ENCODE results near the gene MOXD1.
A peak's percentile ranks its signal among the peaks of the same experiment; 100 is the strongest.
"Not testable (repeated sequence)": the region's sequence is repeated elsewhere in the genome, so short reads cannot be mapped to it uniquely, and the experiment has no call there.

MOXD1 gene

GRCh38 chr6:132279592-132280139, 121.6 kb downstream of the MOXD1 start:
- peak; percentile 72 for DNase-seq

GRCh38 chr6:132275066-132275970, 126.0 kb downstream of the MOXD1 start:
- no peak for DNase-seq

GRCh38 chr6:132272776-132273175, 128.5 kb downstream of the MOXD1 start:
- no peak for DNase-seq

GRCh38 chr6:132270726-132271402, 130.4 kb downstream of the MOXD1 start:
- no peak for DNase-seq

- DNase-seq, result not testable (repeated sequence)
Observed at GRCh38 chr6:132268666-132269065, 132.6 kb downstream of the MOXD1 start.

GRCh38 chr6:132268209-132268608, 133.1 kb downstream of the MOXD1 start:
- DNase-seq, result no peak

- DNase-seq, result no peak
Observed at GRCh38 chr6:132265451-132266097, 135.7 kb downstream of the MOXD1 start.

- DNase-seq, result no peak
Observed at GRCh38 chr6:132264021-132264500, 137.2 kb downstream of the MOXD1 start.

GRCh38 chr6:132261354-132261753, 139.9 kb downstream of the MOXD1 start:
- no peak for DNase-seq

GRCh38 chr6:132259070-132259469, 142.2 kb downstream of the MOXD1 start:
- no peak for DNase-seq

- no peak for DNase-seq
Observed at GRCh38 chr6:132257561-132257960, 143.7 kb downstream of the MOXD1 start.

- no peak for DNase-seq
Observed at GRCh38 chr6:132256457-132256856, 144.8 kb downstream of the MOXD1 start.

GRCh38 chr6:132253906-132254305, 147.4 kb downstream of the MOXD1 start:
- no peak for DNase-seq

GRCh38 chr6:132253211-132253610, 148.1 kb downstream of the MOXD1 start:
- no peak for DNase-seq

GRCh38 chr6:132252113-132252512, 149.2 kb downstream of the MOXD1 start:
- DNase-seq, result no peak

GRCh38 chr6:132251711-132252110, 149.6 kb downstream of the MOXD1 start:
- DNase-seq, result no peak

GRCh38 chr6:132247381-132248159, 153.7 kb downstream of the MOXD1 start:
- no peak for DNase-seq

- no peak for DNase-seq
Observed at GRCh38 chr6:132246632-132247270, 154.5 kb downstream of the MOXD1 start.

GRCh38 chr6:132246120-132246617, 155.1 kb downstream of the MOXD1 start:
- no peak for DNase-seq

Data from NCI-H345 (cell line).